GM12874 (cell line): ENCODE results near the gene PDLIM7.

ENCODE experiments used
- CTCF ChIP-seq: IDR thresholded peaks from 2 replicates; pipeline ENCODE4 v1.5.1; 2011; ENCODE audit warnings: low read depth, mild to moderate bottlenecking, control low read depth, low read length, moderate library complexity; ENCODE audit not compliant: insufficient read depth

PDLIM7 gene

GRCh38 chr5:177520916-177521513, 23.6 kb upstream of the PDLIM7 start:
- TF ChIP-seq CTCF, result no peak

- TF ChIP-seq CTCF, result no peak
These were observed 22.9 kb upstream of the PDLIM7 start for GRCh38 chr5:177520271-177520670.

- TF ChIP-seq CTCF, result no peak
These were observed 22.2 kb upstream of the PDLIM7 start for GRCh38 chr5:177519463-177520235.

- 0 out of 2 replicates have a peak, but pooled peaks have one; percentile 9 for TF ChIP-seq CTCF
These were observed 19.5 kb upstream of the PDLIM7 start, which contains the start of gene DDX41 for GRCh38 chr5:177516601-177517568. Gene DDX41 (minus strand): TSS chr5:177516961. CDS start chr5:177516945, 16 bp downstream.

- TF ChIP-seq CTCF, result no peak
These were observed 18.2 kb upstream of the PDLIM7 start for GRCh38 chr5:177515580-177515979.

GRCh38 chr5:177514541-177514940, 17.1 kb upstream of the PDLIM7 start:
- no peak for TF ChIP-seq CTCF

GRCh38 chr5:177513500-177513899, 16.1 kb upstream of the PDLIM7 start:
- TF ChIP-seq CTCF, result no peak
